ENCODE results near the gene TSHZ1.

TSHZ1 gene, protein sequence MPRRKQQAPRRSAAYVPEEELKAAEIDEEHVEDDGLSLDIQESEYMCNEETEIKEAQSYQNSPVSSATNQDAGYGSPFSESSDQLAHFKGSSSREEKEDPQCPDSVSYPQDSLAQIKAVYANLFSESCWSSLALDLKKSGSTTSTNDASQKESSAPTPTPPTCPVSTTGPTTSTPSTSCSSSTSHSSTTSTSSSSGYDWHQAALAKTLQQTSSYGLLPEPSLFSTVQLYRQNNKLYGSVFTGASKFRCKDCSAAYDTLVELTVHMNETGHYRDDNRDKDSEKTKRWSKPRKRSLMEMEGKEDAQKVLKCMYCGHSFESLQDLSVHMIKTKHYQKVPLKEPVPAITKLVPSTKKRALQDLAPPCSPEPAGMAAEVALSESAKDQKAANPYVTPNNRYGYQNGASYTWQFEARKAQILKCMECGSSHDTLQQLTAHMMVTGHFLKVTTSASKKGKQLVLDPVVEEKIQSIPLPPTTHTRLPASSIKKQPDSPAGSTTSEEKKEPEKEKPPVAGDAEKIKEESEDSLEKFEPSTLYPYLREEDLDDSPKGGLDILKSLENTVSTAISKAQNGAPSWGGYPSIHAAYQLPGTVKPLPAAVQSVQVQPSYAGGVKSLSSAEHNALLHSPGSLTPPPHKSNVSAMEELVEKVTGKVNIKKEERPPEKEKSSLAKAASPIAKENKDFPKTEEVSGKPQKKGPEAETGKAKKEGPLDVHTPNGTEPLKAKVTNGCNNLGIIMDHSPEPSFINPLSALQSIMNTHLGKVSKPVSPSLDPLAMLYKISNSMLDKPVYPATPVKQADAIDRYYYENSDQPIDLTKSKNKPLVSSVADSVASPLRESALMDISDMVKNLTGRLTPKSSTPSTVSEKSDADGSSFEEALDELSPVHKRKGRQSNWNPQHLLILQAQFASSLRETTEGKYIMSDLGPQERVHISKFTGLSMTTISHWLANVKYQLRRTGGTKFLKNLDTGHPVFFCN (N-terminal part only)
- total RNA-seq, result 39.8 to 61.2 (median 44.9) reads per million in 3 donors

DNA sequence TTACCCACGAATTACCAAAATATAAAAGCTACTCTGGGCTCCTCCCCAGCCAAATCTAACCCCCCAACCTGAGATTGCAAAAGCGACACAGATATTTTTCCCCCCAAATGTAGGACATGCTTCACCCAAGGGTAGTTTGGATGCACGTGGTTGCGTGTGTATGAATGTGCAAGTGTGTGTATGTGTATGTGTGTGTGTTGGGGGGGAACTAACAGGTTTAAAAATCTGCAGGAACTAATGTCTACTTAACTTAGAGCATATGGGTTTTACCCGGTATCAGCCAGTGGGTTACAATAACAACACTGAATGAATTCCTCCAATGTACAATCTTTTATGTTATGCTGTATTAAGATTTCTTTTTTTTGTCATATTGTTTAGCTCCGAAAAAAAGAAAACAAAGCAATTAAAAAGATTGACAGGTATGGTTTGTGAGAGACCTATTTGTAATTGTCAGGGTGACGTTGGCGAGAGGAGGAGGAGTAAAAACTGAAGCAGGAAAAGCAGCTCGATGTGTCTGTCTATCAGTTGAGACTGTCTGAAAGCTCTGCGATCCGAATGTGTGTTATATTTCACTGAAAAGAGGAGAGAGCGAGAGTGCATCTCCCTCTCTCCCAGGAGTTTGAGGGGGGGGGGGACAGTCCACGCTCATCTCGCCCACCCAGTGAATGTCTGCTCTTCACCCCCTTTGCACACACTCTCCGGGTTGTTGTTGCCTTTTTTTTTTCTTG lies at the start of gene TSHZ1:
Gene TSHZ1, plus strand, starts transcription at position 524 of the 728 bp plus-strand sequence. CDS start 1,080 bp downstream, outside the sequence.
- H3K36me3 ChIP-seq (ENCODE audit: control insufficient read depth, insufficient read depth, low read length), result no peaks in the 10 kb centered on the region
- H3K9me3 ChIP-seq (ENCODE audit: control insufficient read depth, low read length), result no peaks in the 10 kb centered on the region
- no peaks in the 10 kb centered on the region for H3K27me3 ChIP-seq (replicated peaks; ENCODE audit: control insufficient read depth, insufficient read depth, low read length, poor library complexity, severe bottlenecking)
- peak within 1 kb of the TSS; percentile 70 for H3K4me3 ChIP-seq (ENCODE audit: insufficient read depth, low read depth, low read length, poor library complexity, severe bottlenecking)
- H3K27ac ChIP-seq (ENCODE audit: insufficient read depth, low read length, poor library complexity, severe bottlenecking), result peak within 1 kb of the TSS; percentile 81
- peaks cover 26% of the 10 kb centered on the region for H3K4me1 ChIP-seq (ENCODE audit: control insufficient read depth, insufficient read depth, low read length, poor library complexity, severe bottlenecking)
- DNase-seq, result peak; percentile 39 to 53 (median 47)

DNA sequence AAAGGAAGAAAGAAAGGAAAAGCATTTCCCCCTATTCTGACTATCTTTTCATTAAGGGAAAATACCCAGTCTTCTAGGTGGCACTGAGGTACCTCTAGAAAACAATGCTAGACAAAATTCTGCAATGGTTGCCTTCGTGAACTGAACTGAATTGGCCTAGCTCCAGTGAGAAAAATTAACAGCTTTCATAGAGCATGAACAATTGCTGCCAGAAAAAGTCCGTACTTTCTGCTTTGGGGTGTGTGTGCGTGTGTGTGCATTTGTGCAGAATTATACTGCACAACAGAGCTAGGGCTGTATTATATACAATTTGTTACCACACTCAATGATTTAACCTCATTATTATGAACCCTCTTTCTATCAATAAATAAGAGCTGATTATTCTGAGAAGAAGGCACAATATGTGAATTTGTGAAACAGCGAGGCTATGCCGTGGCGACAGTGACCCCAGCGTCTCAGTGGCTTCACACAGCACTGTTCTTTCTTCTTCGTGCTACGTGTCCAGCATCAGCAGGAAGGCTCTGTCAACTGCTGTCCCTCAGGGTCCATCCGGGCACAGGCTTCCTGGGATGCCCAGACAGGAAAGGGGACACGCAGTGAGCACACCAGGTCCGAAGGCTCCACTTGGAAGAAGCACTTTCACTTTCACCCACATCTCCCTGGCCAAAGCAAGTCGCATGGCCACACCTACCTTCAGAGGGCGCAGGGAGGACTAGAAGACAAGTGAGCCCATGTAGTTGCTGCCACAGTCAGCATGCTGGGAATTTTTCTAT lies 49.2 kb upstream of the TSHZ1 start:
- Histone ChIP-seq H3K36me3 (ENCODE audit: control insufficient read depth, insufficient read depth, low read length) (no peaks in the 10 kb centered on the region), H3K4me3 (ENCODE audit: insufficient read depth, low read depth, low read length, poor library complexity, severe bottlenecking) (peak overlapping the region; percentile 67), H3K27me3 (replicated peaks; ENCODE audit: control insufficient read depth, insufficient read depth, low read length, poor library complexity, severe bottlenecking) (no peaks in the 10 kb centered on the region), H3K9me3 (ENCODE audit: control insufficient read depth, low read length) (no peaks in the 10 kb centered on the region), H3K4me1 (ENCODE audit: control insufficient read depth, insufficient read depth, low read length, poor library complexity, severe bottlenecking) (no peaks in the 10 kb centered on the region), H3K27ac (ENCODE audit: insufficient read depth, low read length, poor library complexity, severe bottlenecking) (no peak overlapping the region)
- no peak for DNase-seq

GRCh38 chr18:75162467-75162866 lies 48.1 kb upstream of the TSHZ1 start:
- no peak overlapping the region for H3K27ac ChIP-seq (ENCODE audit: insufficient read depth, low read length, poor library complexity, severe bottlenecking)
- no peaks in the 10 kb centered on the region for H3K27me3 ChIP-seq (replicated peaks; ENCODE audit: control insufficient read depth, insufficient read depth, low read length, poor library complexity, severe bottlenecking)
- H3K36me3 ChIP-seq (ENCODE audit: control insufficient read depth, insufficient read depth, low read length), result no peaks in the 10 kb centered on the region
- H3K4me1 ChIP-seq (ENCODE audit: control insufficient read depth, insufficient read depth, low read length, poor library complexity, severe bottlenecking), result no peaks in the 10 kb centered on the region
- H3K9me3 ChIP-seq (ENCODE audit: control insufficient read depth, low read length), result no peaks in the 10 kb centered on the region
- no peak overlapping the region for H3K4me3 ChIP-seq (ENCODE audit: insufficient read depth, low read depth, low read length, poor library complexity, severe bottlenecking)
- no peak for DNase-seq

- no peak overlapping the region for H3K27ac ChIP-seq (ENCODE audit: insufficient read depth, low read length, poor library complexity, severe bottlenecking)
- no peak overlapping the region for H3K4me3 ChIP-seq (ENCODE audit: insufficient read depth, low read depth, low read length, poor library complexity, severe bottlenecking)
- no peaks in the 10 kb centered on the region for H3K27me3 ChIP-seq (replicated peaks; ENCODE audit: control insufficient read depth, insufficient read depth, low read length, poor library complexity, severe bottlenecking)
- no peaks in the 10 kb centered on the region for H3K4me1 ChIP-seq (ENCODE audit: control insufficient read depth, insufficient read depth, low read length, poor library complexity, severe bottlenecking)
- no peaks in the 10 kb centered on the region for H3K9me3 ChIP-seq (ENCODE audit: control insufficient read depth, low read length)
- no peak for DNase-seq
- no peaks in the 10 kb centered on the region for H3K36me3 ChIP-seq (ENCODE audit: control insufficient read depth, insufficient read depth, low read length)
Measured at GRCh38 chr18:75162978-75163377, 47.6 kb upstream of the TSHZ1 start.

GRCh38 chr18:75163736-75164135 lies 46.9 kb upstream of the TSHZ1 start:
- Histone ChIP-seq H3K27me3 (replicated peaks; ENCODE audit: control insufficient read depth, insufficient read depth, low read length, poor library complexity, severe bottlenecking) (no peaks in the 10 kb centered on the region), H3K4me3 (ENCODE audit: insufficient read depth, low read depth, low read length, poor library complexity, severe bottlenecking) (no peak overlapping the region), H3K27ac (ENCODE audit: insufficient read depth, low read length, poor library complexity, severe bottlenecking) (no peak overlapping the region), H3K36me3 (ENCODE audit: control insufficient read depth, insufficient read depth, low read length) (no peaks in the 10 kb centered on the region), H3K4me1 (ENCODE audit: control insufficient read depth, insufficient read depth, low read length, poor library complexity, severe bottlenecking) (no peaks in the 10 kb centered on the region), H3K9me3 (ENCODE audit: control insufficient read depth, low read length) (no peaks in the 10 kb centered on the region)
- no peak for DNase-seq

- no peak overlapping the region for H3K4me3 ChIP-seq (ENCODE audit: insufficient read depth, low read depth, low read length, poor library complexity, severe bottlenecking)
- no peaks in the 10 kb centered on the region for H3K27me3 ChIP-seq (replicated peaks; ENCODE audit: control insufficient read depth, insufficient read depth, low read length, poor library complexity, severe bottlenecking)
Measured at GRCh38 chr18:75164479-75164878, 46.1 kb upstream of the TSHZ1 start.

DNA sequence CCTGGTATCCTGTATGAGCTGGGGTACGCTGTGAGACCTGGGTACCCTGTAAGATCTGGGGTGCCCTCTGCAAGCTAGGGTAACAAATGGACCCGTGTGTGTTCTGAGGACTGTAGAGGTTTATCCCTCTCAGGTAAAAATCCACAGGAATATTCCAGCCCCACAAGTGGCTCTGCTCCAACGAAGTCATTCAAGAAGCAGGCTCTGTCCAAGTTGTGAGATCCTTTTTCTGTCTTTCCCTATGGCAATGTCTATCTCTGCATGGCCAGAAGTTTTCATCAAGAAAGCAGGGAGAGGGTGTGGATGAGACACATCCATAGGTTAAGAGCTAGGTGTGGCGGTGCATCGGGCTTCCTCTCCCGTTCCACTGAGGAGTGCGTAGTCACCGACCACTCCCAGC lies 44.7 kb upstream of the TSHZ1 start:
- Histone ChIP-seq H3K27me3 (replicated peaks; ENCODE audit: control insufficient read depth, insufficient read depth, low read length, poor library complexity, severe bottlenecking) (no peaks in the 10 kb centered on the region), H3K36me3 (ENCODE audit: control insufficient read depth, insufficient read depth, low read length) (no peaks in the 10 kb centered on the region), H3K9me3 (ENCODE audit: control insufficient read depth, low read length) (no peaks in the 10 kb centered on the region), H3K4me3 (ENCODE audit: insufficient read depth, low read depth, low read length, poor library complexity, severe bottlenecking) (no peak overlapping the region), H3K27ac (ENCODE audit: insufficient read depth, low read length, poor library complexity, severe bottlenecking) (no peak overlapping the region), H3K4me1 (ENCODE audit: control insufficient read depth, insufficient read depth, low read length, poor library complexity, severe bottlenecking) (no peaks in the 10 kb centered on the region)
- no peak for DNase-seq

More at GRCh38 chr18:75164479-75164878, 46.1 kb upstream of the TSHZ1 start:
- no peak overlapping the region for H3K27ac ChIP-seq (ENCODE audit: insufficient read depth, low read length, poor library complexity, severe bottlenecking)
- H3K36me3 ChIP-seq (ENCODE audit: control insufficient read depth, insufficient read depth, low read length), result no peaks in the 10 kb centered on the region
- H3K4me1 ChIP-seq (ENCODE audit: control insufficient read depth, insufficient read depth, low read length, poor library complexity, severe bottlenecking), result no peaks in the 10 kb centered on the region
- DNase-seq, result no peak
- H3K9me3 ChIP-seq (ENCODE audit: control insufficient read depth, low read length), result no peaks in the 10 kb centered on the region

GRCh38 chr18:75167137-75167536 lies 43.5 kb upstream of the TSHZ1 start:
- H3K27ac ChIP-seq (ENCODE audit: insufficient read depth, low read length, poor library complexity, severe bottlenecking), result no peak overlapping the region
- H3K9me3 ChIP-seq (ENCODE audit: control insufficient read depth, low read length), result no peaks in the 10 kb centered on the region
- H3K27me3 ChIP-seq (replicated peaks; ENCODE audit: control insufficient read depth, insufficient read depth, low read length, poor library complexity, severe bottlenecking), result no peaks in the 10 kb centered on the region
- H3K36me3 ChIP-seq (ENCODE audit: control insufficient read depth, insufficient read depth, low read length), result no peaks in the 10 kb centered on the region
- DNase-seq, result no peak
- H3K4me3 ChIP-seq (ENCODE audit: insufficient read depth, low read depth, low read length, poor library complexity, severe bottlenecking), result no peak overlapping the region
- no peaks in the 10 kb centered on the region for H3K4me1 ChIP-seq (ENCODE audit: control insufficient read depth, insufficient read depth, low read length, poor library complexity, severe bottlenecking)

Data from effector memory CD4-positive, alpha-beta T cell (primary cell).